Stomach (tissue), 9 donors: ENCODE data around the gene RPL18. TPM values are rescaled to one million over a fixed set of nuclear protein-coding genes. Genes with fewer than 3 reads are reported as not detected.

Source experiments
- DNase-seq, 2 donors: peaks; one replicate each; pipeline versions ENCODE4 v3.0.0 to v3.0.0-alpha.2; 2013 to 2019
- H3K27ac ChIP-seq, 5 donors: fragments of 200-600 bp in 4 of 5; sonication (generic) in 4 of 5; one replicate each; pipeline ENCODE4 v1.5.1; 2013 to 2019; ENCODE audit warnings: mild to moderate bottlenecking in 1 of 5, moderate library complexity in 1 of 5
- H3K27me3 ChIP-seq, 3 donors: fragments of 200-600 bp; sonication (generic); one replicate each; pipeline ENCODE4 v1.5.1; 2017 to 2019; ENCODE audit warnings: mixed run types in 1 of 3
- H3K36me3 ChIP-seq, 4 donors: fragments of 200-600 bp; sonication (generic); 1 replicate in 3 of 4; 2 replicates in 1 of 4; pipeline ENCODE4 v1.5.1; 2016 to 2019
- H3K4me1 ChIP-seq, 4 donors: fragments of 200-600 bp; sonication (generic); one replicate each; pipeline ENCODE4 v1.5.1; 2016 to 2019
- H3K4me3 ChIP-seq, 4 donors: fragments of 200-600 bp; sonication (generic) in 3 of 4; one replicate each; pipeline ENCODE4 v1.5.1; 2016 to 2019; ENCODE audit warnings: mild to moderate bottlenecking in 1 of 4
- H3K9me3 ChIP-seq, 4 donors: fragments of 200-600 bp; sonication (generic); one replicate each; pipeline ENCODE4 v1.5.1; 2016 to 2019
- CTCF ChIP-seq, 7 experiments: fragments of 450-650 bp in 4 of 7; fragments of 200-600 bp in 3 of 7; sonication (generic) in 3 of 7; IDR thresholded peaks; one replicate each; pipeline ENCODE4 v1.5.1; 2016 to 2019; ENCODE audit warnings: antibody characterized with exemption in 7 of 7, control low read depth in 2 of 7, mild to moderate bottlenecking in 1 of 7
- EP300 ChIP-seq: sonication (generic); formaldehyde crosslinking; IDR thresholded peaks from one replicate; pipeline ENCODE4 v1.6.1; 2017; ENCODE audit warnings: antibody characterized with exemption
- POLR2A ChIP-seq, 4 donors: fragments of 450-650 bp; IDR thresholded peaks; one replicate each; pipeline ENCODE4 v1.6.1; 2016; ENCODE audit warnings: antibody characterized with exemption in 4 of 4, control low read depth in 2 of 4, mild to moderate bottlenecking in 1 of 4, moderate library complexity in 1 of 4
- POLR2AphosphoS5 ChIP-seq, 3 donors: sonication (generic); formaldehyde crosslinking; IDR thresholded peaks; one replicate each; pipeline ENCODE4 v1.6.1; 2016; ENCODE audit warnings: antibody characterized with exemption in 3 of 3
- WGBS, 5 donors: extraction: QIAGEN DNeasy Blood & Tissue Kit in 3 of 5; methylation state at CpG; one replicate each; pipeline versions ENCODE4 v1.1.5 to v1.1.7; 2013 to 2018; 5-methylcytosine and 5-hydroxymethylcytosine counted together
- intact Hi-C: fragments of 100-400 bp; cut with DNase I; formaldehyde crosslinking; loops from one replicate; pipeline ENCODE4 v1.15.1; 2023; ENCODE audit warnings: low total_unique reads
- polyA plus RNA-seq, 3 donors: library from polyadenylated mRNA; stranded (reverse); fragments of 200-250 nt; gene quantifications; one replicate each; pipeline ENCODE4 v1.2.3, GENCODE V29; 2013
- total RNA-seq, 5 donors: library from RNA; depleted of rRNA; stranded (reverse); fragments of >200 nt; gene quantifications; one replicate each; pipeline versions ENCODE4 v1.1.0 to v1.2.3, GENCODE V29; 2014 to 2016
- donor health status: healthy with polysubstance abuse.
- donor health status: Bipolar disorder and iron deficiency.
- donor health status: healthy.

Gene RPL18
- total and polyA plus RNA-seq, 8 donors = 1,272 to 3,739 (median 2,415) TPM

DNA sequence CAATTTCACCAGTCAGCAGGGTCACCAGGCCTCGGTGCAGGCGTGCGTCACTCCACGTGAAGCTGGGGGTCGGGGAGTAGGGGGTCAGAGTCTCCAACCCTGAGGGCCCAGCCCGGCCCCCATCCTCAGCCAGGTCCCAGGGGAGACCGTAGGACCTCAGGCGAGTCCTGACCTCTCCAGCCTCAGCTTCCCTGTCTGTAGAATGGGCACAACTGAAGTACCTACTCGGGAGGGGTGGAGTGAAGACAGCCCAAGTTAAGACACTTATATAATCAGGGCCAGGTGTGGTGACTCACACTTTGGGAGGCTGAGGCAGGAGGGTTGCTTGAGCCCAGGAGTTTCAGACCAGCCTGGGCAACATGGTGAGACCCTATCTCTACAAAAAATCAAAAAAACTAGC is 15.1 kb downstream of the RPL18 start:
- Histone ChIP-seq H3K27ac (no peak overlapping the region), H3K36me3 (no peaks in the 10 kb centered on the region), H3K27me3 (peaks cover 0 to 8% (median 0%) of the 10 kb centered on the region in 3 donors), H3K9me3 (no peaks in the 10 kb centered on the region), H3K4me3 (no peak overlapping the region), H3K4me1 (peaks cover 0 to 6% (median 0%) of the 10 kb centered on the region in 4 donors)
- 86 to 94% (median 92%) methylated on average over 7 to 9 of the region's 9 CpGs for WGBS, 5 donors
- TF ChIP-seq EP300 = no peak
- TF ChIP-seq POLR2AphosphoS5 (IDR thresholded peaks at IDR 0.05) = no peak
- TF ChIP-seq CTCF (IDR thresholded peaks at IDR 0.05) = no peak
- DNase-seq = no peak
- intact Hi-C loops = no loop called here

GRCh38 chr19:48603449-48603848 is 15.5 kb downstream of the RPL18 start:
- Histone ChIP-seq H3K9me3 (no peaks in the 10 kb centered on the region), H3K27ac (no peak overlapping the region), H3K27me3 (peaks cover 0 to 10% (median 0%) of the 10 kb centered on the region in 3 donors), H3K4me3 (no peak overlapping the region), H3K4me1 (peaks cover 0 to 4% (median 0%) of the 10 kb centered on the region in 4 donors), H3K36me3 (no peaks in the 10 kb centered on the region)
- intact Hi-C loops = no loop called here
- no peak for DNase-seq
- TF ChIP-seq POLR2AphosphoS5 (IDR thresholded peaks at IDR 0.05) (no peak), EP300 (no peak), POLR2A (IDR thresholded peaks at IDR 0.05) (no peak), CTCF (IDR thresholded peaks at IDR 0.05) (no peak)
- WGBS, 5 donors = 85 to 93% (median 91%) methylated on average over 13 to 39 of the region's 39 CpGs

DNA sequence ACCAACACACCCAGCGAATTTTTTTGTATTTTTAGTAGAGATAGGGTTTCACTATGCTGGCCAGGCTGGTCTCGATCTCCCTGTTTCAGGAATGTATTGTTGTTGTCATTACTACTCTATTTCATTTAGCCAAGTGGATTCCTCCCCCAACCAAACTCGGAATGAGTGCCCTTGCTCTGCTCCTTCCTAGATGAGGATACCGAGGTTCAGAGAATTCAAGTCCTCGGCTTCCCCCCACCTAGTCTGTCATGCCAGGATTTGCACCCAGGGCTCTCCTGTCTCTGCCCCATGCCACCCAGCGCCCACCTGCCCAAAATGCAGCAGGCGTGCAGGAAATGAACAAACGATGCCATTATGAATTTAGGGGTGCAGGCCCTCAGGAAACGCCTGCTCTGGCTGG is 16.0 kb downstream of the RPL18 start:
- intact Hi-C loops = no loop called here
- WGBS, 5 donors = 73 to 81% (median 78%) methylated on average over 9 of the region's 9 CpGs
- H3K36me3 ChIP-seq = no peaks in the 10 kb centered on the region
- H3K27me3 ChIP-seq = peaks cover 0 to 14% (median 0%) of the 10 kb centered on the region in 3 donors
- no peak overlapping the region for H3K4me3 ChIP-seq
- DNase-seq = no peak
- H3K4me1 ChIP-seq = peaks cover 0 to 4% (median 0%) of the 10 kb centered on the region in 4 donors
- H3K27ac ChIP-seq = no peak overlapping the region
- no peaks in the 10 kb centered on the region for H3K9me3 ChIP-seq
- TF ChIP-seq EP300 (no peak), POLR2AphosphoS5 (IDR thresholded peaks at IDR 0.05) (no peak), CTCF (IDR thresholded peaks at IDR 0.05) (no peak), POLR2A (IDR thresholded peaks at IDR 0.05) (no peak)

GRCh38 chr19:48600679-48601417 is 18.1 kb downstream of the RPL18 start:
- Histone ChIP-seq H3K27ac (peak overlapping the region in 1 of 5 donors; percentile 17), H3K4me3 (no peak overlapping the region), H3K36me3 (no peaks in the 10 kb centered on the region), H3K4me1 (peaks cover 0 to 4% (median 0%) of the 10 kb centered on the region in 4 donors), H3K9me3 (no peaks in the 10 kb centered on the region), H3K27me3 (peaks cover 0 to 18% (median 0%) of the 10 kb centered on the region in 3 donors)
- TF ChIP-seq POLR2A (IDR thresholded peaks at IDR 0.05) (no peak), CTCF (IDR thresholded peaks at IDR 0.05) (no peak), POLR2AphosphoS5 (IDR thresholded peaks at IDR 0.05) (no peak), EP300 (no peak)
- WGBS, 5 donors = 84 to 92% (median 88%) methylated on average over 16 to 21 of the region's 21 CpGs
- DNase-seq = no peak
- intact Hi-C loops = no loop called here
